CD4-positive, CD25-positive, alpha-beta regulatory T cell (primary cell): ENCODE data around the gene VN1R5. TPM values are rescaled to one million over a fixed set of nuclear protein-coding genes. Genes with fewer than 3 reads are reported as not detected.

Source experiments
- ATAC-seq, 2 donors: fragments of 150-1000 bp; cut with Tn5 transposase; one replicate each; pipeline ENCODE4 v1.10.0; 2021; ENCODE audit warnings: low read depth in 2 of 2, moderate number of reproducible peaks in 2 of 2, moderate library complexity in 1 of 2
- DNase-seq, 3 donors: peaks; one replicate each; pipeline versions ENCODE4 v3.0.0 to v3.0.0-alpha.2; 2012 to 2022; ENCODE audit warnings: mixed read lengths in 1 of 3
- H3K27ac ChIP-seq: one replicate; pipeline ENCODE4 v1.7.0; 2013; ENCODE audit warnings: mild to moderate bottlenecking, low read length; ENCODE audit not compliant: insufficient read depth, poor library complexity, severe bottlenecking
- H3K27me3 ChIP-seq: one replicate; pipeline ENCODE4 v1.7.0; 2013; ENCODE audit warnings: low read length; ENCODE audit not compliant: control insufficient read depth, insufficient read depth
- H3K36me3 ChIP-seq: one replicate; pipeline ENCODE4 v1.7.0; 2013; ENCODE audit warnings: mild to moderate bottlenecking, low read length, moderate library complexity; ENCODE audit not compliant: control insufficient read depth, insufficient read depth
- H3K4me1 ChIP-seq: 2 replicates; pipeline ENCODE4 v1.7.0; 2013; ENCODE audit warnings: mild to moderate bottlenecking, low read length; ENCODE audit not compliant: insufficient read depth, control insufficient read depth, poor library complexity, severe bottlenecking
- H3K4me3 ChIP-seq: one replicate; pipeline ENCODE4 v1.7.0; 2013; ENCODE audit warnings: low read depth, mild to moderate bottlenecking, low read length, moderate library complexity
- H3K9me3 ChIP-seq, 2 experiments: 1 replicate in 1 of 2; 2 replicates in 1 of 2; pipeline ENCODE4 v1.7.0; 2013; ENCODE audit warnings: low read length in 2 of 2, mild to moderate bottlenecking in 1 of 2, moderate library complexity in 1 of 2; ENCODE audit not compliant: control insufficient read depth in 2 of 2
- H3K27ac Mint-ChIP-seq, 3 donors: one replicate each; pipeline ENCODE4 v1.8.0; 2020 to 2022; ENCODE audit warnings: mild to moderate bottlenecking in 3 of 3, mixed read lengths in 3 of 3, moderate library complexity in 2 of 3
- H3K27me3 Mint-ChIP-seq: one replicate; pipeline ENCODE4 v1.8.0; 2022; ENCODE audit warnings: mild to moderate bottlenecking, mixed read lengths
- H3K36me3 Mint-ChIP-seq: one replicate; pipeline ENCODE4 v1.8.0; 2020; ENCODE audit warnings: mixed read lengths
- H3K4me1 Mint-ChIP-seq, 4 donors: one replicate each; pipeline ENCODE4 v1.8.0; 2020 to 2022; ENCODE audit warnings: mixed read lengths in 4 of 4, mild to moderate bottlenecking in 1 of 4
- H3K4me3 Mint-ChIP-seq, 4 donors: one replicate each; pipeline ENCODE4 v1.8.0; 2020 to 2022; ENCODE audit warnings: mild to moderate bottlenecking in 4 of 4, mixed read lengths in 4 of 4, moderate library complexity in 3 of 4
- H3K9me3 Mint-ChIP-seq, 7 donors: one replicate each; pipeline ENCODE4 v1.8.0; 2020 to 2022; ENCODE audit warnings: mixed read lengths in 7 of 7, mild to moderate bottlenecking in 3 of 7, moderate library complexity in 2 of 7
- polyA plus RNA-seq, 4 donors: library from polyadenylated mRNA; unstranded; fragments of 300-500 nt; fragmentation: Illumina TruSeq; gene quantifications; one replicate each; pipeline ENCODE4 v1.2.3, GENCODE V29; 2021
- total RNA-seq: library from RNA; stranded (reverse); gene quantifications from one replicate; pipeline ENCODE4 v1.2.3, GENCODE V29; 2022

The VN1R5 gene
- total and polyA plus RNA-seq, 5 donors from 2014 or later, result not detected

DNA sequence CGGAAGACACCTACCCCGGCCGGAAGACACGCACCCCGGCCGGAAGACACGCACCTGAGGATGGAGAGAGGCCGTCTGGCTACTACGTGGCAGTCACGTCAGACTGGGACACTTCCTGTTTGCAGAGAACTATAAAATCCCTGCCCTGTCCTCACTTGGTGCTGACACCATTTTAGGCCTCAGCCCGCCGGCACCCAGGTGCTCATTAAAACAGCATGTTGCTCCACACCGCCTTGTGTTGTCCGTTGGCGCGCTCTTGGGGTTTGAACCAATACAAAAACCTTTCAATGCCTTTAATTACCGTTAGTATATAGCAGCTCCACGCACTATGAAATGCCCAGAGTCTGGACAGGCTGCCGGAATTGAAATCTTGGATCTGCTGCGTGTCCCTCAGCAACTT lies 34.7 kb downstream of the VN1R5 start:
- no peak for ATAC-seq
- Histone ChIP-seq H3K27ac (no peak overlapping the region), H3K4me3 (no peak overlapping the region), H3K36me3 (no peaks in the 10 kb centered on the region), H3K4me1 (no peaks in the 10 kb centered on the region), H3K27me3 (no peaks in the 10 kb centered on the region), H3K9me3 (peaks cover 0 to 7% of the 10 kb centered on the region in 2 experiments)
- Mint-ChIP-seq H3K36me3 (no peaks in the 10 kb centered on the region), H3K27ac (no peak overlapping the region), H3K9me3 (peaks cover 0 to 17% (median 8%) of the 10 kb centered on the region in 7 donors), H3K4me3 (no peak overlapping the region), H3K27me3 (no peaks in the 10 kb centered on the region), H3K4me1 (no peaks in the 10 kb centered on the region)
- DNase-seq, result no peak

DNA sequence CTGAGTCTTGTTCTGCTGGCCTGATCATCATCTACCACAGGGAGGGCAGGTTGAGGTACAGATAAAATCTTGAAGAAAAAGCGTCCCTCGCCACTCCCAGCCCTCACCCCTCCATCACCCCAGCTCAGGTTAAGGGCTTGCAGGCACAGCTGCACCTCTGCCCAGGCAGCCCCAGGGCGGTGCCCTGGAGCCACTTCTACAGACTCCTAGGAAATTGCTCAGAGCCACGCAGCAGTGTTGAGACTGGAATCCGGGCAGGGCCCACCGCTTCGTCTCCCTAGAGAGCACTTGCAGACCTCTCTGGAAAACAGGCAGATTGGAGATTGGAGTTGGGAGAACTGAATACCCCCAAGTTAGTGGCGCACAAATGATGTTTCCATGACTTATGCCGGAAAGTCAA lies 35.3 kb downstream of the VN1R5 start:
- H3K4me1 ChIP-seq, result no peaks in the 10 kb centered on the region
- Mint-ChIP-seq H3K27me3 (no peaks in the 10 kb centered on the region), H3K9me3 (peaks cover 0 to 17% (median 5%) of the 10 kb centered on the region in 7 donors), H3K4me3 (no peak overlapping the region), H3K36me3 (no peaks in the 10 kb centered on the region), H3K27ac (no peak overlapping the region), H3K4me1 (no peaks in the 10 kb centered on the region)
- H3K27me3 ChIP-seq, result no peaks in the 10 kb centered on the region
- H3K4me3 ChIP-seq, result no peak overlapping the region
- no peak overlapping the region for H3K27ac ChIP-seq
- DNase-seq (no peak), ATAC-seq (no peak)
- H3K36me3 ChIP-seq, result no peaks in the 10 kb centered on the region
- H3K9me3 ChIP-seq, result peaks cover 0 to 5% of the 10 kb centered on the region in 2 experiments

DNA sequence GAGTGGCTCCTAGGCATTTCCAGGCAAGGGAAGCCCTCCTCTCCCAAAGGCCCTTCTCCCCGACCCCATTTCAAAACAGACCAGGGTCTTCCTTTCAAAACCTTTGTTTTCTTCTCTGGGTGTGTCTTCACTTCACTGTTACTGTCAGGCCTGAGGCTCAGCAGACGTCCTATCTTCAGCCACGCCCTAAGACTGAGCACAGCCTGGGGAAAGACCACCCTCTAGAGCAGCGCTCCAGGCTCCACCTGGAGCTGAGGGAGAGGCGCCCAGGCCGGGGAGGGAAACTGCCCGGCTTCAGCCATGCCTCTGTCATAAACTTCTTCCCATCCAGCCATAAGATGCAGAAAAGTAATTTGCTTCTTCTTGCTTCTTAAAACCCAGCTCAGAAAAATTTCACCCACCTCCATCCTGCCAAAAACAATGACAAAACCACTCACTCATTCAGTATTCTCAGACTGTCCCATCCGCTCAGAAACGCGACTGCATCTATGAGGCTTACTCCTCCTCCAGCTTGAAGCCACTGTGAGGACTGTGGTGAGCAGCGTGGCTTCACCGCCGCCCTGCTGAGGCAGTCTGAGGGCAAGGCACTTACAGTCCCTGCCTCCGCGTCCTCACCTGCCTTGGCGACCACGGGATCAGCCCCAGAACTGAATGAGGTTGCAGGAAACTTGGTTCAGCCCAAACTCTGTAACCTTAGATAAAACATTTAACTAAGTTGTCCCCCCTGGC lies 36.1 kb downstream of the VN1R5 start:
- no peaks in the 10 kb centered on the region for H3K9me3 ChIP-seq
- H3K4me3 ChIP-seq, result no peak overlapping the region
- DNase-seq, result no peak
- ATAC-seq, result no peak
- no peak overlapping the region for H3K27ac ChIP-seq
- Mint-ChIP-seq H3K9me3 (peaks cover 0 to 17% (median 5%) of the 10 kb centered on the region in 7 donors), H3K36me3 (no peaks in the 10 kb centered on the region), H3K4me1 (no peaks in the 10 kb centered on the region), H3K27ac (no peak overlapping the region), H3K27me3 (no peaks in the 10 kb centered on the region), H3K4me3 (no peak overlapping the region)
- H3K4me1 ChIP-seq, result no peaks in the 10 kb centered on the region
- no peaks in the 10 kb centered on the region for H3K36me3 ChIP-seq
- H3K27me3 ChIP-seq, result no peaks in the 10 kb centered on the region

DNA sequence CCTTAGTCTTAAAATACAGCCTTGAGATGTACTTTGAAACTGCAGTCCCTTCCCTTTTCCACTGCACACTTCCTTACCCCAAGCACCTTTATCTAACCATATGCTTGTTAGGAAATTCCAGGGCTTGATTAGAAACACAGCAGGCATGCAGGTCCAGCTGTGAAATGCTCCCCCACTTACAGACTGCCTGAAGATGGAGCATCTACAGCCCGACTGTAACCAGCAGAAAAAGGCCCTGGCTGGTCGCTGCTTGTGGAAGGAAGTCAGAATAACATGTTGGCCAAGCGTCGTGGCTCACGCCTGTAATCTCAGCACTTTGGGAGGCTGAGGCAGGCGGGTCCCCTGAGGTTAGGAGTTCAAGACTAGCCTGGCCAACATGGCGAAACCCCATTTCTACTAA lies 37.2 kb downstream of the VN1R5 start:
- H3K27me3 ChIP-seq, result no peaks in the 10 kb centered on the region
- Mint-ChIP-seq H3K27ac (peak overlapping the region in 1 of 3 donors; percentile 5), H3K9me3 (peaks cover 0 to 12% (median 2%) of the 10 kb centered on the region in 7 donors), H3K36me3 (no peaks in the 10 kb centered on the region), H3K4me1 (no peaks in the 10 kb centered on the region), H3K27me3 (no peaks in the 10 kb centered on the region), H3K4me3 (no peak overlapping the region)
- H3K4me1 ChIP-seq, result no peaks in the 10 kb centered on the region
- H3K27ac ChIP-seq, result no peak overlapping the region
- no peaks in the 10 kb centered on the region for H3K36me3 ChIP-seq
- DNase-seq, result no peak
- ATAC-seq, result no peak
- no peak overlapping the region for H3K4me3 ChIP-seq
- H3K9me3 ChIP-seq, result no peaks in the 10 kb centered on the region

DNA sequence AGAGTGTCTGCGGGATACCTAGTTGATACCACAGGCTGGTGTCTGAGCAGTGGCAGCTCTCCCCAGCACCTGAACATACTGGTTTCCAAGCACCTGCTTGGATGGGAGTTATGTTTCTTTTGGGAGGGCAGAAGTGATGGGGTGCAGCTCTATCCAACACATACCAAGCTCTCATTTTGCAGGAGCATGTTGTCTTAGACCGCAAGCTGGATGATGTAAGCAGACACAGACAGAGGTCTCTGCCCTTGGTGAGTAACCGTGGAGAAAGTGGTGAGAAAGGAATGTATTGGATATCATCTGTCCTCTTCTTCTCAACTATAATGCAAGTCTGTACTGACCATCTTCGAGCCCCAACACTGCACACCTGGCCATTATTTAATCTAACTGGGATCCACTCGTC lies 38.4 kb downstream of the VN1R5 start:
- H3K4me1 ChIP-seq, result no peaks in the 10 kb centered on the region
- peaks cover 0 to 3% (median 0%) of the 10 kb centered on the region in 7 donors for H3K9me3 Mint-ChIP-seq
- no peaks in the 10 kb centered on the region for H3K36me3 ChIP-seq
- ATAC-seq (no peak), DNase-seq (no peak)
- no peaks in the 10 kb centered on the region for H3K27me3 Mint-ChIP-seq
- peaks cover 7% of the 10 kb centered on the region for H3K36me3 Mint-ChIP-seq
- no peak overlapping the region for H3K4me3 ChIP-seq
- no peak overlapping the region for H3K27ac Mint-ChIP-seq
- no peaks in the 10 kb centered on the region for H3K9me3 ChIP-seq
- no peak overlapping the region for H3K4me3 Mint-ChIP-seq
- no peaks in the 10 kb centered on the region for H3K27me3 ChIP-seq
- H3K4me1 Mint-ChIP-seq, result peaks cover 0 to 2% (median 0%) of the 10 kb centered on the region in 4 donors
- H3K27ac ChIP-seq, result no peak overlapping the region

DNA sequence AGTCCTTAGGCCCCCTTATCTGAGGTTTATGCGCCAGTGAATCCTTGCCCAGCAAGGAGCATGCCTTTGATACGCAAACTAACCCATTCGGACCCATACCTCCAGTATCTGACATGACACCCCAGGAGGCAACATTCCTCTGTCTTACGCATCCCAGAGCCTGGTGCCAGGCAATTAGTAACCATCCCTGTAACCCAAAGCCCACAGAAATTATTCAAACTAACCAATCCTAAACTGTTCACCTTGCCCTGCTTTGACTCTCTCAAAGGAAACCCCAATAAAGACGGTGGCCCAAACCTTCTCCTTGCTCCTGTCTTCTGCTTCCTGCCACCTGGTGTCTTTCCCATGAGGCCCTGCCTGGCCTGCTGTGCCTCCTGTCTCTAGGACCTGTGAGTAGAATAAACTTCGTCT lies 39.4 kb downstream of the VN1R5 start:
- Histone ChIP-seq H3K27me3 (no peaks in the 10 kb centered on the region), H3K9me3 (no peaks in the 10 kb centered on the region), H3K4me3 (no peak overlapping the region), H3K4me1 (no peaks in the 10 kb centered on the region), H3K27ac (no peak overlapping the region), H3K36me3 (no peaks in the 10 kb centered on the region)
- Mint-ChIP-seq H3K36me3 (peaks cover 9% of the 10 kb centered on the region), H3K9me3 (no peaks in the 10 kb centered on the region), H3K4me1 (peaks cover 0 to 2% (median 0%) of the 10 kb centered on the region in 4 donors), H3K27ac (no peak overlapping the region), H3K4me3 (no peak overlapping the region), H3K27me3 (no peaks in the 10 kb centered on the region)
- DNase-seq (no peak), ATAC-seq (no peak)

DNA sequence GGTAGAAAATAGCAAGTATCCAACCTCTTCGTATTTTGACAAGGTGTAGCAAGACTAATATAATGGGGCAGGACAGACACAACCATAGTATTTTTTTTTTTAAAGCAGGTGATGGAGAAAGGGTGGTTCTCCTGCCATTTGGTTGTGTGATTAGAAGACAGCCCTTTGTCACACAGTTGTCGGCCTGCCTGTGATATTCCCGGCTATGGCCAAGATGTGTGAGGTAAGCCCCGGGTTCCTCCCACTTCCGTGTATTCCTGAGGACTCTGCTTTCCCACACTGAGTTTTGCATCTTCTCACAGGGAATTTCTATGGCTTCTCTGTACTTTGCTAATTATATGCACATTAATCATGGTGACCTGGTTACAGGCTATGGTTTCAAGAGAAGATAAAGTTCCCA lies 39.9 kb downstream of the VN1R5 start:
- Histone ChIP-seq H3K27me3 (no peaks in the 10 kb centered on the region), H3K4me3 (no peak overlapping the region), H3K9me3 (no peaks in the 10 kb centered on the region), H3K4me1 (no peaks in the 10 kb centered on the region), H3K27ac (no peak overlapping the region), H3K36me3 (no peaks in the 10 kb centered on the region)
- Mint-ChIP-seq H3K27ac (no peak overlapping the region), H3K4me1 (peaks cover 0 to 2% (median 0%) of the 10 kb centered on the region in 4 donors), H3K27me3 (no peaks in the 10 kb centered on the region), H3K4me3 (no peak overlapping the region), H3K36me3 (peaks cover 9% of the 10 kb centered on the region), H3K9me3 (no peaks in the 10 kb centered on the region)
- ATAC-seq (no peak), DNase-seq (no peak)

DNA sequence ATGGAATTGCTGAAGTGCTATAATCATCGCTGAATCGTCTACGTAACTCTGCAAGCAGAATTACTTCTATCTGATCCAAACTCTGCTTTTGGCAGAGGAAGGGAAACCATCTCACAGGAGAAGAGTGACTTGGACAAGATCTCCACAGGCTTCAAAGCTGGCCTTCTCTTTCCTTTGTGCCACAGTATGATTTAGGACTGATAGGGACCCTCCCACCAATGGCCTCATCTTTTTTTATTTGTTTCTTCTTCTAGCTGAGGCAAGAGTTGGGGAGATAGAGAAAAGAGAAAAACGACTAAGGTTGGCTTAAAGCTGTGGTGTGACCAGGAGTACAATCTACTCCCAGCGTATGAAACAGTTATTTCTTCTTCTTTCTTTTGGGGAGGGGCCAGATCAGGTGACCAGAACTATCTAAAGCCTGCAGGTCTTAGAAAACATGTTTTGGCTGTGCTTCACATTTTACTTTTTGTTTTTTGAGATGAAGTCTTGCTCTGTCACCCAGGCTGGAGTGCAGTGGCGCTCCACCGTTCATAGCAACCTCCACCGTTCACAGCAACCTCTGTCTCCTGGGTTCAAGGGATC lies 40.8 kb downstream of the VN1R5 start:
- peaks cover 0 to 1% (median 0%) of the 10 kb centered on the region in 7 donors for H3K9me3 Mint-ChIP-seq
- Histone ChIP-seq H3K27ac (no peak overlapping the region), H3K4me1 (no peaks in the 10 kb centered on the region), H3K36me3 (no peaks in the 10 kb centered on the region), H3K4me3 (no peak overlapping the region), H3K9me3 (no peaks in the 10 kb centered on the region), H3K27me3 (no peaks in the 10 kb centered on the region)
- no peak overlapping the region for H3K4me3 Mint-ChIP-seq
- no peaks in the 10 kb centered on the region for H3K27me3 Mint-ChIP-seq
- DNase-seq, result no peak
- peaks cover 9% of the 10 kb centered on the region for H3K36me3 Mint-ChIP-seq
- ATAC-seq, result no peak
- H3K27ac Mint-ChIP-seq, result no peak overlapping the region
- peaks cover 0 to 2% (median 0%) of the 10 kb centered on the region in 4 donors for H3K4me1 Mint-ChIP-seq
